HL-60 (cell line): ENCODE data around the gene NOCT.
"Not testable (repeated sequence)": the region's sequence is repeated elsewhere in the genome, so short reads cannot be mapped to it uniquely, and the experiment has no call there.

Experiments used
- POLR2AphosphoS5 ChIP-seq: IDR thresholded peaks from 2 replicates; pipeline ENCODE4 v1.6.1; 2012; ENCODE audit warnings: low read depth
- TF ChIP-seq, protein P1 (sequence below): IDR thresholded peaks from one replicate; pipeline ENCODE4 v1.5.1; 2011; ENCODE audit warnings: low read length, control low read depth, inconsistent platforms; ENCODE audit not compliant: insufficient read depth

DNA sequence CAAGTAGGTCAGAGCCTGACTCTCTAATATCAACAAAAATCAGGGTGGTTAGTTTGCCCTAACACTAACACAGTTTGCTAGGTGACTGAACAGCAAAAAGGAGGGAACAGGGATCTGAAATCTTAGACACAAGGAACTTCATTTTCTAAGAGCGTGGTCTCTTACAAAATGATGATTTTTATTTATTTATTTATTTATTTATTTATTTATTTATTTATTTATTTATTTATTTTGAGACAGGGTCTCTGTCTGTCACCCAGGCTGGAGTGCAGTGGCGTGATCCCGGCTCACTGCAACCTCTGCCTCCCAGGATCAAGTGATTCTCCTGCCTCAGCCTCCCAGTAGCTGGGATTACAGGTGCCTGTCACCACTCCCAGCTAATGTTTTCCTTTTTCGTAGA is 11.9 kb upstream of the NOCT start:
- not testable (repeated sequence) for TF ChIP-seq POLR2AphosphoS5
- TF ChIP-seq, protein P1, sequence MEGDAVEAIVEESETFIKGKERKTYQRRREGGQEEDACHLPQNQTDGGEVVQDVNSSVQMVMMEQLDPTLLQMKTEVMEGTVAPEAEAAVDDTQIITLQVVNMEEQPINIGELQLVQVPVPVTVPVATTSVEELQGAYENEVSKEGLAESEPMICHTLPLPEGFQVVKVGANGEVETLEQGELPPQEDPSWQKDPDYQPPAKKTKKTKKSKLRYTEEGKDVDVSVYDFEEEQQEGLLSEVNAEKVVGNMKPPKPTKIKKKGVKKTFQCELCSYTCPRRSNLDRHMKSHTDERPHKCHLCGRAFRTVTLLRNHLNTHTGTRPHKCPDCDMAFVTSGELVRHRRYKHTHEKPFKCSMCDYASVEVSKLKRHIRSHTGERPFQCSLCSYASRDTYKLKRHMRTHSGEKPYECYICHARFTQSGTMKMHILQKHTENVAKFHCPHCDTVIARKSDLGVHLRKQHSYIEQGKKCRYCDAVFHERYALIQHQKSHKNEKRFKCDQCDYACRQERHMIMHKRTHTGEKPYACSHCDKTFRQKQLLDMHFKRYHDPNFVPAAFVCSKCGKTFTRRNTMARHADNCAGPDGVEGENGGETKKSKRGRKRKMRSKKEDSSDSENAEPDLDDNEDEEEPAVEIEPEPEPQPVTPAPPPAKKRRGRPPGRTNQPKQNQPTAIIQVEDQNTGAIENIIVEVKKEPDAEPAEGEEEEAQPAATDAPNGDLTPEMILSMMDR = not testable (repeated sequence)
